Measurements from ENCODE around the gene ALOX15B.
"Not testable (repeated sequence)": the region's sequence is repeated elsewhere in the genome, so short reads cannot be mapped to it uniquely, and the experiment has no call there.

ALOX15B gene

GRCh38 chr17:8062807-8063483, 24.1 kb downstream of the ALOX15B start:
- no peak for DNase-seq (ENCODE audit: low spot score)

GRCh38 chr17:8063761-8064534, 25.1 kb downstream of the ALOX15B start:
- DNase-seq (ENCODE audit: low spot score), result no peak

GRCh38 chr17:8064561-8065019, 25.7 kb downstream of the ALOX15B start:
- no peak for DNase-seq (ENCODE audit: low spot score)

GRCh38 chr17:8066841-8067775, 28.2 kb downstream of the ALOX15B start:
- DNase-seq (ENCODE audit: low spot score), result no peak

GRCh38 chr17:8067806-8068205, 28.9 kb downstream of the ALOX15B start:
- DNase-seq (ENCODE audit: low spot score), result no peak

- DNase-seq (ENCODE audit: low spot score), result no peak
Observed at GRCh38 chr17:8068736-8069586, 30.1 kb downstream of the ALOX15B start.

GRCh38 chr17:8069587-8069860, 30.7 kb downstream of the ALOX15B start:
- DNase-seq (ENCODE audit: low spot score), result no peak

- no peak for DNase-seq (ENCODE audit: low spot score)
Observed at GRCh38 chr17:8071496-8071895, 32.6 kb downstream of the ALOX15B start.

GRCh38 chr17:8072341-8072728, 33.5 kb downstream of the ALOX15B start:
- DNase-seq (ENCODE audit: low spot score), result no peak

- DNase-seq (ENCODE audit: low spot score), result no peak
Observed at GRCh38 chr17:8072729-8073461, 34.0 kb downstream of the ALOX15B start.

GRCh38 chr17:8073627-8074484, 35.0 kb downstream of the ALOX15B start:
- peak; percentile 92 for DNase-seq (ENCODE audit: low spot score)

- DNase-seq (ENCODE audit: low spot score), result no peak
Observed at GRCh38 chr17:8074554-8074953, 35.7 kb downstream of the ALOX15B start.

GRCh38 chr17:8075081-8075480, 36.2 kb downstream of the ALOX15B start:
- DNase-seq (ENCODE audit: low spot score), result no peak

GRCh38 chr17:8075574-8076342, 36.9 kb downstream of the ALOX15B start:
- no peak for DNase-seq (ENCODE audit: low spot score)

GRCh38 chr17:8076502-8077266, 37.8 kb downstream of the ALOX15B start:
- DNase-seq (ENCODE audit: low spot score), result no peak

- DNase-seq (ENCODE audit: low spot score), result not testable (repeated sequence)
Observed at GRCh38 chr17:8077939-8078338, 39.1 kb downstream of the ALOX15B start.

- DNase-seq (ENCODE audit: low spot score), result peak; percentile 94
Observed at GRCh38 chr17:8079291-8080207, 40.7 kb downstream of the ALOX15B start.

Measured in ecto neural progenitor cell (in vitro differentiated cells).